GM10266 (cell line): ENCODE data around the gene ARHGAP44.

Experiments used
- DNase-seq: peaks from one replicate; pipeline ENCODE4 v3.0.0; 2012; ENCODE audit errors: extremely low spot score
- TF ChIP-seq, protein P1 (sequence below): IDR thresholded peaks from 2 replicates; pipeline ENCODE4 v1.5.1; 2012; ENCODE audit warnings: mild to moderate bottlenecking, low read depth; ENCODE audit not compliant: control insufficient read depth, insufficient read depth; ENCODE audit errors: missing control alignments

Gene ARHGAP44

DNA sequence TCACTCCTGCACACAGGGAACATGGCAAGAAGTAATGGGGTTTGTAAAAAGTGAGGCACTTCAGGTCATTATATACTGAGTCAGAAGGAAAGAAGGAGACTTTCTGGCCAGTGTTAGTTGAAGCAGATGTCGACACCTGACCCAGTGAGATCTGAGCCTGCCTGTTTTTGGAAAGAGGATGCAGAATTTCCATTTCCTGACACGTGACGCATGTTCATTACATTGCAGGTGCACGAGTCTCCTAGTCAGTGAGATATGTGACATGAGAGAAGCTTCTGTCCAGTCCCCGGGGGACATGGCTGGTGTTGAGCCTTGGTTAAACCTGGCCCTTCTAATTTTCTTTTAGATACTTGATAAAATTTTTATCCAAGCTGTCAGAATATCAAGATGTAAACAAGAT is 166.2 kb downstream of the ARHGAP44 start:
- TF ChIP-seq, protein P1, sequence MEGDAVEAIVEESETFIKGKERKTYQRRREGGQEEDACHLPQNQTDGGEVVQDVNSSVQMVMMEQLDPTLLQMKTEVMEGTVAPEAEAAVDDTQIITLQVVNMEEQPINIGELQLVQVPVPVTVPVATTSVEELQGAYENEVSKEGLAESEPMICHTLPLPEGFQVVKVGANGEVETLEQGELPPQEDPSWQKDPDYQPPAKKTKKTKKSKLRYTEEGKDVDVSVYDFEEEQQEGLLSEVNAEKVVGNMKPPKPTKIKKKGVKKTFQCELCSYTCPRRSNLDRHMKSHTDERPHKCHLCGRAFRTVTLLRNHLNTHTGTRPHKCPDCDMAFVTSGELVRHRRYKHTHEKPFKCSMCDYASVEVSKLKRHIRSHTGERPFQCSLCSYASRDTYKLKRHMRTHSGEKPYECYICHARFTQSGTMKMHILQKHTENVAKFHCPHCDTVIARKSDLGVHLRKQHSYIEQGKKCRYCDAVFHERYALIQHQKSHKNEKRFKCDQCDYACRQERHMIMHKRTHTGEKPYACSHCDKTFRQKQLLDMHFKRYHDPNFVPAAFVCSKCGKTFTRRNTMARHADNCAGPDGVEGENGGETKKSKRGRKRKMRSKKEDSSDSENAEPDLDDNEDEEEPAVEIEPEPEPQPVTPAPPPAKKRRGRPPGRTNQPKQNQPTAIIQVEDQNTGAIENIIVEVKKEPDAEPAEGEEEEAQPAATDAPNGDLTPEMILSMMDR = no peak
- DNase-seq = no peak

DNA sequence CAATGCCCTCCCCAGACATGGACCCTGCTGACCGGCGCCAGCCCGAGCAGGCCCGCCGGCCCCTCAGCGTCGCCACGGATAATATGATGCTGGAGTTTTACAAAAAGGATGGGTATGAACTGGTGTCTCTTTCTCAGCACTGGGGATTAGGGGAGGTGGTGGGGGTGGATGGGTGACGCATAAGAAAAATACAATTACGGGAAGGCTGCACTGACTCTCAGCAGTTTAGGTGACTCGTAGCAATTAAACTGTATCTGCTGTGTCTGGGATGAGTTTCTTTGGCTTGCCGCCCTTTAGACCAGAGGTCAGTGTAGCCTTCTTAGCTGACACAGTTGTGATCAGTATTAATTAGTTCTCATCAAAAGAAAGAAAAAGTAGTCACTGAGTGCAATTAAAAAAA is 169.5 kb downstream of the ARHGAP44 start:
- TF ChIP-seq, protein P1 = no peak
- DNase-seq = no peak

DNA sequence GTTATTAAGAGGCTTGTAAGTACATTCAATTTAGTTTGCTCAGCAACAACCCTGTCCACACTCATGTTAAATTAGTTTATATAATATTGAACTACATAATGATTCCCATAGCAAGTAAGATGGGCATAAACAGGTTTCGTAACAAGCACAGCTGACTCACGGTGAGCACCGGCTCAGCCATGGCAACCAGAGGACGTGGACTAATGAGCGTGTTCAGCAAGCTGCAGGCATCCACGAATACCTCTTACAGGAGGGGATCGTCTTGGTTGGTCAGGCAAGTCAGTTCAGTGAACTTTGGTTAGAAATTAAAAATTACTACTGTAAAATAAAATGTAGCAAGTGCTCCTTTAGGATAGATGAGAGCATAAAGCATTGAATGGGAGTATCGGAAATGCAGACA is 170.1 kb downstream of the ARHGAP44 start:
- TF ChIP-seq, protein P1 = no peak
- no peak for DNase-seq

DNA sequence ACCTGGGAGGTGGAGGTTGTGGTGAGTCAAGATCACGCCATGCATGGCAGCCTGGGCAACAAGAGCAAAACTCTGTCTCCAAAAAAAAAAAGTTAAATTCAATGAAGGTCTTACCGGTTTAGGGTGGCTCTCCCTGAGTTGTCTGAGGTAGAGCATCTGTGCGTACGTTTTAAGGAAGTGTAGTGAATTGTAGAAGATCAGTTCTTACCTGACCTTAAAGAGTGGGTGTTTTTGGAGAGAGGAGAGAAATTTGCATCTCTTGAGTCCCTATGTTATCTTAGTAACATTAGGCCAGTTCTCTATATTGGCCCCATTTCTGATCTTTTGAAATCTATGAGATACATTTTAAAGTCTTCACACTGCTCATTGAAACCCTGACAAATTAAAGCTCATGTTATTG is 172.4 kb downstream of the ARHGAP44 start:
- TF ChIP-seq, protein P1 = no peak
- no peak for DNase-seq

DNA sequence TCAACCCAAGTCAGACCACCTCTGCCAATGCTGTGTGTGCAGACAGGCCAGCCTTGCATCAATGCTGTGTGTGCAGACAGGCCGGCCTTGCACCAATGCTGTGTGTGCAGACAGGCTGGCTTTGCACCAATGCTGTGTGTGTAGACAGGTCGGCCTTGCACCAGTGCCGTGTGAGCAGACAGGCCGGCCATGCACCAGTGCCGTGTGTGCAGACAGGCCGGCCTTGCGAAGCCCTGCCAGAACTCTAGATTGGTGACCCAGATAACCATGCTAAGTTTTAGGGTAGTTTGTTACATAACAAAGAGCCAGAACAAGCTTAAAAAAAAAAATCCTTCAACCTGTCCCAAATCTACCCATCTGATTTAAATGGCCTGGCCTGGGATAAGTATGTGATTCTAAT is 174.2 kb downstream of the ARHGAP44 start:
- no peak for DNase-seq
- TF ChIP-seq, protein P1 = no peak

DNA sequence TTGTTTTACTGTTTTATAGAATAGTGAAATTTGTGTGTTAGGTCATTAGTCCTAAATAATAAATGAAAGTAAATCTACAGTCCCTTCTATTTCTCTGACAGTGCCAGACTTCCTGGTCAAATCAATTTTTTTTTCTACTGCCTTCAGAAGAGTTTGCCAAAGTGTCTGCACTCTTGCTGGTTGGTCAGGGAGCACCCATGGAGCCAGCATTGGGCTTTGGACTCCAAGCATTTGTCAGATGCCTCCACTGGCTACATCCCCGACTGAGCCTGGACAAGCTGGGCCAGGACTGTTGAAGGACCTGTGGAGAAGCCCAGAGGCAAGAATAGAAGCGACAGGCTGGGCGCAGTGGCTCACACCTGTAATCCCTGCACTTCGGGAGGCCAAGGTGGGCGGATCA is 174.9 kb downstream of the ARHGAP44 start:
- TF ChIP-seq, protein P1 = no peak

DNA sequence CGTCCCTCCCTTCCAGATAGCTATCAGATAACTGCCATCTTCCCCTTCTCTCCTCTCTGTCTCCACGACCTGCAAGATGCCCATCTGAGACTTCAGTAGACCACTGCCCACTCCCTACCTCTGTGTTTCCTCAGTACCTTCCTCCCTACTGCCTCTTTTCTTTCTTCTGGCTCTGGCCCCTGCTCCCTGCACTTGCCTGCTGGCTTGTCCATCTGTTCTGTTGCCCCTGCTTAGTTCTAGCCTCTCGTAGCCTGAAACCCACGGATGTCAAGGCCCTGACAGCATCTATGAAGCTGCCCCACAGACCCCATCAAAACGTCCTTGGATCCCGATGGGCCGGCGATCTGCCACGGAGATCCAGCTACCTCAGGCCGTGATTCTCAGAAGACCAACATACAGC is 175.5 kb downstream of the ARHGAP44 start:
- no peak for DNase-seq
- TF ChIP-seq, protein P1 = no peak

More for the DNA sequence above, 174.9 kb downstream of the ARHGAP44 start:
- DNase-seq = no peak
